ENCODE data around the gene FMN1. TPM values are rescaled to one million over a fixed set of nuclear protein-coding genes. Genes with fewer than 3 reads are reported as not detected.

Gene FMN1
- total RNA-seq, 1 donor from 2014 or later = 1.6 TPM

- Mint-ChIP-seq H3K9me3 (no peaks in the 10 kb centered on the region), H3K36me3 (no peaks in the 10 kb centered on the region), H3K4me3 (no peak overlapping the region), H3K27me3 (ENCODE audit: low read depth) (no peaks in the 10 kb centered on the region), H3K27ac (no peak overlapping the region), H3K4me1 (no peaks in the 10 kb centered on the region)
- no peak for DNase-seq (ENCODE audit: low spot score in 2 of 2, unreplicated experiment in 2 of 2)
- TF ChIP-seq, protein P1, sequence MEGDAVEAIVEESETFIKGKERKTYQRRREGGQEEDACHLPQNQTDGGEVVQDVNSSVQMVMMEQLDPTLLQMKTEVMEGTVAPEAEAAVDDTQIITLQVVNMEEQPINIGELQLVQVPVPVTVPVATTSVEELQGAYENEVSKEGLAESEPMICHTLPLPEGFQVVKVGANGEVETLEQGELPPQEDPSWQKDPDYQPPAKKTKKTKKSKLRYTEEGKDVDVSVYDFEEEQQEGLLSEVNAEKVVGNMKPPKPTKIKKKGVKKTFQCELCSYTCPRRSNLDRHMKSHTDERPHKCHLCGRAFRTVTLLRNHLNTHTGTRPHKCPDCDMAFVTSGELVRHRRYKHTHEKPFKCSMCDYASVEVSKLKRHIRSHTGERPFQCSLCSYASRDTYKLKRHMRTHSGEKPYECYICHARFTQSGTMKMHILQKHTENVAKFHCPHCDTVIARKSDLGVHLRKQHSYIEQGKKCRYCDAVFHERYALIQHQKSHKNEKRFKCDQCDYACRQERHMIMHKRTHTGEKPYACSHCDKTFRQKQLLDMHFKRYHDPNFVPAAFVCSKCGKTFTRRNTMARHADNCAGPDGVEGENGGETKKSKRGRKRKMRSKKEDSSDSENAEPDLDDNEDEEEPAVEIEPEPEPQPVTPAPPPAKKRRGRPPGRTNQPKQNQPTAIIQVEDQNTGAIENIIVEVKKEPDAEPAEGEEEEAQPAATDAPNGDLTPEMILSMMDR (IDR thresholded peaks at IDR 0.05; ENCODE audit: unreplicated experiment) = no peak
These were observed 26.1 kb downstream of the FMN1 start for GRCh38 chr15:33168444-33168843.

DNA sequence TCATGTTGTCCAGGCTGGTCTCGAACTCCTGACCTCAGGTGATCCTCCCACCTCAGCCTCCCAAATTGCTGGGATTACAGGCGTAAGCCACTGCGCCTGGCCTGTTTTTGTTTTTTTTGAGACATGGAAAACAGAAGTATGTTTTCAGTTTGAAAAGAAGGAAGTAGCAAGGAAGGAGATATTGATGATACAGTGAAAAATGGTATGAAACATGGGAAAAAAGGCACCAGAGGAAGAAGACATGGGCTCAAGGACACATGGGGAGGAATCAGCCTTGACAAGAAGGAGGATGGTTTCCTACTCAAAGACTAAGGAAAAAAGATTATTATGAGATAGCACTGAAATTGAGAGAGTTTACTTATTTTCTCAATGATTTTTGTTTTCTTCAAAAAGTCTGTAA is 30.7 kb downstream of the FMN1 start:
- TF ChIP-seq, protein P1 (IDR thresholded peaks at IDR 0.05; ENCODE audit: unreplicated experiment) = no peak
- Mint-ChIP-seq H3K4me1 (peaks cover 22% of the 10 kb centered on the region), H3K9me3 (no peaks in the 10 kb centered on the region), H3K27ac (no peak overlapping the region), H3K27me3 (ENCODE audit: low read depth) (no peaks in the 10 kb centered on the region), H3K36me3 (no peaks in the 10 kb centered on the region), H3K4me3 (no peak overlapping the region)
- no peak for DNase-seq (ENCODE audit: low spot score in 2 of 2, unreplicated experiment in 2 of 2)

DNA sequence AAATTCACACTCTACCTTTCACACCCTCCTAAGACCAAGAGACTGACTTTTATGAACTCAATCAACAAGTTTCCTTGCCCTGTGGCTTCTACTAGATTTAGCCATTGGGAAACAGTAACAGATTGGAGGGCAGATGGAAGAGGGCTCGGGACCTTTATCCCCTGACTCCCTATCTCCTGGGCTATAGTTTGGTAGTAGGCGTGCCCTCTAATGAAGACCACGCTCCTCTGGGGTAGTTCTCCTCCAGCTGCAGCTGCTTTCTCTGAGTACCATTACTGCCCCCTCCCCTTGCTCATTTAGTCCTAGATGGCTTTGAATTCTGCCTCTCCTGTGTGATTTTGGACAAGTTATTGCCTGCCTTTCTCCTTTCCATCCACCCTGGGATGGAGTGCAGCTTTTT is 33.3 kb downstream of the FMN1 start:
- TF ChIP-seq, protein P1 (IDR thresholded peaks at IDR 0.05; ENCODE audit: unreplicated experiment) = no peak
- Mint-ChIP-seq H3K36me3 (no peaks in the 10 kb centered on the region), H3K9me3 (no peaks in the 10 kb centered on the region), H3K4me3 (no peak overlapping the region), H3K27me3 (ENCODE audit: low read depth) (no peaks in the 10 kb centered on the region), H3K4me1 (peaks cover 22% of the 10 kb centered on the region), H3K27ac (peak overlapping the region; percentile 4)
- no peak for DNase-seq (ENCODE audit: low spot score in 2 of 2, unreplicated experiment in 2 of 2)

DNA sequence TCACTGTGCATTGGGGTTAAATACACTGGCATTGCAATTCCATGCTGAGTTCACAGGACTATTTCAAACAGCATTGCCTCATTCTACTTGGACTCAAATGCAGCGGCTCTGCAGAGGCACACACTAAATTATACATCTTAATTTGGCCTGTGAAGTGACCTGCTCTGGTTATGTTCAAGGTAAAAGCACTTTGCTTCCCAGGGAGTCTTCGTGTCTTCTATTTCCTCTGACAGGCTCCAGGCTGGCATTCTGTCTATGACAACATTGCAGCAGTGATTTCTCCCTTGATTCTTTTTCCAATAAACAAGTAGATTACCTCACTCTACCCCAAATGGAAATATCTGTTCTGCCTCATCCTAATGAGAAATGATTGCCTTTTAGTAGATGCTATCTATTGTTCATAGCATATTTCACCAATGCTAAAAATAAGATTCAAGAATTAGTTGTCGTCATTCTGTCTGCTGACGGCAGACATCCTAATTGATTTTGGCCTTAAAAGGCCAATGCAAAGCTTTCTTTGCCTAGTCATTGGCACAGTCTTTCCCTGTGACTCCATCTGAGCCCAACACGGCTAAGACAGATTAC is 33.8 kb downstream of the FMN1 start:
- Mint-ChIP-seq H3K4me1 (peaks cover 25% of the 10 kb centered on the region), H3K27ac (peak overlapping the region; percentile 44), H3K9me3 (no peaks in the 10 kb centered on the region), H3K4me3 (no peak overlapping the region), H3K36me3 (no peaks in the 10 kb centered on the region), H3K27me3 (ENCODE audit: low read depth) (no peaks in the 10 kb centered on the region)
- TF ChIP-seq, protein P1 (IDR thresholded peaks at IDR 0.05; ENCODE audit: unreplicated experiment) = no peak
- DNase-seq (ENCODE audit: low spot score in 2 of 2, unreplicated experiment in 2 of 2) = no peak

DNA sequence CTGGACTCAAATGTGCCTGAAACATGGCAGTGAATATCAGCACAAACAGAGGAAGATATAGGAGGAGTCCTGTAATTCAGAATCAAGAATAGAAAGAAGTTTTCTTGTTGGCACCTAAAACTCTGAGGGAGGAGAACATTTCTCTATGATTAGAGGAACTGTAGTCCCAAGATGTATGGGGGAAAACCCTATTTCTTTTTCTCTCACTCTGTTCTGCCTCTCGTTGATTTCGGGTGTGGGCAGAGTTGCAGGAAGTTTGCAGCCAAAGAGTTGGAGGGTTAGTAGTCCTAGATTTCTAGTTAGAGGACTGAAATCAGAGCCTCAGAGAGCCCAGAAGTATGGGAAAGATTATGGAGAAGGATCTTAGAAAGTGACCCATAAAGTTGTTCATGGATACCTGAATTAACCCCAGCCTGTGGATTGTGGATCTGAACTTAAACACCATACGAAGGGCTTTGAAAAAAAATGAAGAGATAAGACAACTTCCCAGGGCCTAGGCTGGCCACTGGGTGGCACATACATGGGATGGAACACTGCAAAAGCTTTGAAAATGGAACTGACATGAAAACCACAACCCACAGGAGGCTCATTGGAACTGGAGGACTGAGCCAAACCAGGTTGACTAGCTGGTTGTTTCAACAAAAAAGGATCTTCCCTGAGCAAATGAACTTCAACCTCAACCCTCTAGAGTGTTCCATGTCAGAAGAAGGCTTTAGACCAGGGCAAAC is 34.6 kb downstream of the FMN1 start:
- Mint-ChIP-seq H3K4me1 (peaks cover 32% of the 10 kb centered on the region), H3K9me3 (no peaks in the 10 kb centered on the region), H3K27me3 (ENCODE audit: low read depth) (no peaks in the 10 kb centered on the region), H3K4me3 (no peak overlapping the region), H3K36me3 (no peaks in the 10 kb centered on the region), H3K27ac (peak overlapping the region; percentile 44)
- no peak for DNase-seq (ENCODE audit: low spot score in 2 of 2, unreplicated experiment in 2 of 2)
- TF ChIP-seq, protein P1 (IDR thresholded peaks at IDR 0.05; ENCODE audit: unreplicated experiment) = no peak

Data from mesothelial cell of epicardium (in vitro differentiated cells).